ENCODE results near the gene IDUA. TPM values are rescaled to one million over a fixed set of nuclear protein-coding genes. Genes with fewer than 3 reads are reported as not detected.
"Not testable (repeated sequence)": the region's sequence is repeated elsewhere in the genome, so short reads cannot be mapped to it uniquely, and the experiment has no call there.

IDUA gene
- total RNA-seq, 1 donor from 2014 or later = 9.0 TPM

DNA sequence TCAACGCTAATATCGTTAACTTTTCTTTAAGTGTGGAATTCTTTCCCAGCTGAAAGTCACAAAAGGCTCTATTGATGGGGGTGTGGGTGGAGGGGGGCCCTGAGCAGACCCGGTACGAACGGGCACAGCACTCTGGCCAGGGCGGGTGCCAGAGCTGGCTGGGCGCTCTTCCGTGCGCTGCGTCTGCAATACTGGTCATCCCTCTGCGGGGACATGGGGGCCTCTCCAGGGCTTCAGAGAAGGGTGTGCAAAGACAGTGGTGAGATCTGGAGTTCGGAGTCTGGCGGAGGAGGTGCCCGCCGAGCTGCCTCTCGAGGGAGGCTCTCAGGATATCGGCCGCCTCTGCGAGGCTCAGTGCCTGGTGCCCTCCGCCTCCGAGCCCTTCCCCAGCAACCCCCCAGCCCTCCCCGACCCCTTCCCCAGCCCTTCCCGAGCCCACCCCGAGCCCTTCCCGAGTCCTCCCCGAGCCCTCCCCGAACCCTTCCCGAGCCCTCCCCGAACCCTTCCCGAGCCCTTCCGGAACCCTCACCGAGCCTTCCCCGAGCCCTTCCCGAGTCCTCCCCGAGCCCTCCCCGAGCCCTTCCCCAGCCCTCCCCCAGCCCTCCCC is 58.9 kb downstream of the IDUA start:
- Histone ChIP-seq H3K36me3 (no peaks in the 10 kb centered on the region), H3K9me3 (replicated peaks) (no peaks in the 10 kb centered on the region), H3K4me3 (no peak overlapping the region), H3K4me1 (peaks cover 25% of the 10 kb centered on the region), H3K27me3 (ENCODE audit: low read depth) (peaks cover 82% of the 10 kb centered on the region), H3K27ac (replicated peaks) (no peak overlapping the region)
- DNase-seq = no peak
- intact Hi-C loops (cut with micrococcal nuclease) = no loop called here
- TF ChIP-seq, protein P1, sequence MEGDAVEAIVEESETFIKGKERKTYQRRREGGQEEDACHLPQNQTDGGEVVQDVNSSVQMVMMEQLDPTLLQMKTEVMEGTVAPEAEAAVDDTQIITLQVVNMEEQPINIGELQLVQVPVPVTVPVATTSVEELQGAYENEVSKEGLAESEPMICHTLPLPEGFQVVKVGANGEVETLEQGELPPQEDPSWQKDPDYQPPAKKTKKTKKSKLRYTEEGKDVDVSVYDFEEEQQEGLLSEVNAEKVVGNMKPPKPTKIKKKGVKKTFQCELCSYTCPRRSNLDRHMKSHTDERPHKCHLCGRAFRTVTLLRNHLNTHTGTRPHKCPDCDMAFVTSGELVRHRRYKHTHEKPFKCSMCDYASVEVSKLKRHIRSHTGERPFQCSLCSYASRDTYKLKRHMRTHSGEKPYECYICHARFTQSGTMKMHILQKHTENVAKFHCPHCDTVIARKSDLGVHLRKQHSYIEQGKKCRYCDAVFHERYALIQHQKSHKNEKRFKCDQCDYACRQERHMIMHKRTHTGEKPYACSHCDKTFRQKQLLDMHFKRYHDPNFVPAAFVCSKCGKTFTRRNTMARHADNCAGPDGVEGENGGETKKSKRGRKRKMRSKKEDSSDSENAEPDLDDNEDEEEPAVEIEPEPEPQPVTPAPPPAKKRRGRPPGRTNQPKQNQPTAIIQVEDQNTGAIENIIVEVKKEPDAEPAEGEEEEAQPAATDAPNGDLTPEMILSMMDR (IDR thresholded peaks at IDR 0.05; ENCODE audit: borderline replicate concordance) = no peak

DNA sequence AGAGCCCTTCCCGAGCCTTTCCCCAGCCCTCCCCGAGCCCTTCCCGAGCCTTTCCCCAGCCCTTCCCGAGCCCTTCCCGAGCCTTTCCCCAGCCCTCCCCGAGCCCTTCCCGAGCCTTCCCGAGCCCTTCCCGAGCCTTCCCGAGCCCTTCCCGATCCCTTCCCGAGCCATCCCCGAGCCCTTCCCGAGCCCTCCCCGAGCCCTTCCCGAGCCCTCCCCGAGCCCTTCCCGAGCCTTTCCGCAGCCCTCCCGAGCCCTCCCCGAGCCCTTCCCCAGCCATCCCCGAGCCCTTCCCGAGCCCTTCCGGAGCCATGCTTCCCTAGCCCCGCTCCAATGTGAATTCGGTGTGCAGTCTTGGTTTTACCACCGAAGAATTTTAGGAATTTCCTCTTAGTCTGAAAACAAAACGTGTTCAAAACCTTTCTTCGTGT is 59.8 kb downstream of the IDUA start:
- H3K27me3 ChIP-seq (ENCODE audit: low read depth) = peaks cover 81% of the 10 kb centered on the region
- peak overlapping the region; percentile 54 for H3K27ac ChIP-seq (replicated peaks)
- peaks cover 21% of the 10 kb centered on the region for H3K4me1 ChIP-seq
- intact Hi-C loops (cut with micrococcal nuclease); H3K9me3 ChIP-seq (replicated peaks); H3K36me3 ChIP-seq: not testable (repeated sequence)
- H3K4me3 ChIP-seq = peak overlapping the region; percentile 38
- peak; percentile 60 for DNase-seq

DNA sequence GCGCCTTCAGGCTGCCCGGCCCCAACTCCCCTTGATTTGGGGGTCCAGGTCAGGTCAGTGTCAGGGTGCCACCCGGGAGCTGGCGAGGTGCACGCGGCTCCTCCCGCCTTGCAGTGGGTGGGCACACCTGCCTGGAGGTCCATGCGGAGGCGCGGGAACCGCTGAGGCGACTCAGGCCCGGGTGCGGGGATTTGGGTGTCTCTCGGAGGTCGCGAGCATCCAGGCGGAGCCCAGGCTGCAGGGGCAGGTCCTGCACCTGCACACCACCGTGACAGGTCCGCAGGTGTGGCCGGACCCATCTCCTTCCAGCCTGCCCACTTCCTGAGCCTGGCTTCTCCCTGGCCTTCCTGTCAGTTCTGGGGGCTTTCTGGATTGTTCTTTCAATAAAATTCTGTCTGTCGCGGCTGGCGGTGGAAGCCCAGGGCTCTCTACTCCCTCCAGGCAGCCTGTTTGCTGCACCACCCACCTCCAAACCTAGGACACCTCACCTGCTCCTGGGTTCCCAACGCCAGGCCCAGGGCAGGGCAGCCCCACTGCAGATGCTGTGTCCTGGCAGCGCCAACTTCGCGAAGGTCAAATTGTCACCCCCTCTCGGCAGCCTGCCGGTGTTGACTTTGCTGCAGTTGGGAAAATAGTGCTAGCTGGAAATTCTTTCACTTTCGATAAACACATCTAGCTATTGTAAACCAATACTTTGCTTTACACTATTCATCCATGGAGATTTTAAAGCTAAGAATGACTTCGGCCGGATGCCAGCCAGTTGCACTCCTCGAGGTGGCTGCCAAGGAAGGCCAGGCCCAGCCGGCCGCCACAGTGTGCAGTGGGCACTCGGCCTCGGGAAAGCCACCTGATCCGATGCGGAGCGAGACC is 60.5 kb downstream of the IDUA start:
- intact Hi-C loops (cut with micrococcal nuclease) = no loop called here
- peaks cover 17% of the 10 kb centered on the region for H3K4me1 ChIP-seq
- peak overlapping the region; percentile 38 for H3K4me3 ChIP-seq
- no peaks in the 10 kb centered on the region for H3K9me3 ChIP-seq (replicated peaks)
- TF ChIP-seq, protein P1 (IDR thresholded peaks at IDR 0.05; ENCODE audit: borderline replicate concordance) = no peak
- peaks cover 83% of the 10 kb centered on the region for H3K27me3 ChIP-seq (ENCODE audit: low read depth)
- peak; percentile 14 for DNase-seq
- peak overlapping the region; percentile 54 for H3K27ac ChIP-seq (replicated peaks)
- no peaks in the 10 kb centered on the region for H3K36me3 ChIP-seq

DNA sequence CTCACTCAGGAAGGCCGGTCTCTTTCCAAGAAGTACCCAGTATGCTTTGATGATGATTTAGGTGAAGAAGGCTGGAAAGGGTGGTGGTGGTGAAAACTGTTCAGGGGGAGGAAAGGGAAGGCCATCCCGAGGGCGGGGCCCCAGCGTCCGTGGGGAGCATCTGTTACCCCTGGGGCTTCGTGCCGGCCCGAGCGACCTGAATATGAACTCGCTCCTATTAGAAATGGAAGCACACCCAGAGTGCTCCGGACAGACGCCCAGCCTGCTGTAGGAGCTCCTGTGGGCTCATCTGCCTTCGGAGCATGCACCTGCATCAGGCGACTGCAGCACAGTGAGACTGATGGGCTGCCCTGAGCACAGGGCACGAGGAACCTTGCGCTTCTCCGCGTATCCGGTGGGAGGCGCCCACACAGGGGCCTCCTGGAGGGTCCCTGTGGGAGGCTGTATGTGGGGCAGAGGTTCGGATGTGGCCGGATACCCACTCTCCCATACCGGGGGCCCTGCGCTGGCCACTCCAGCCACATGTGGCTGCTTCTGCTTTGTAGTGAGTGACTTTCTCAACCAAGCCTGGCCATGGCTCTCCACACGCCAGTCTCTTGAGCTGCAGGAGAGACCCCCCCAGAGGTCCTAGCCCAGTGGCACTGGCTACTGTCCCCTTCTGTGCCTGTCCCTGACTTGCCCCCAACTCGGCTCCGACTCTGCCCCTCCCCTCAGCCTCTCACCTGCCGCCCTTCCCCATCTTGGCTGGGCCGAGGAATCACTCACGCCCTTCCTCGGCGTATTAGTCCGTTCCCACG is 61.3 kb downstream of the IDUA start:
- no peaks in the 10 kb centered on the region for H3K9me3 ChIP-seq (replicated peaks)
- peak; percentile 15 for DNase-seq
- no peak overlapping the region for H3K27ac ChIP-seq (replicated peaks)
- peaks cover 19% of the 10 kb centered on the region for H3K4me1 ChIP-seq
- TF ChIP-seq, protein P1 (IDR thresholded peaks at IDR 0.05; ENCODE audit: borderline replicate concordance) = no peak
- intact Hi-C loops (cut with micrococcal nuclease) = no loop called here
- peaks cover 89% of the 10 kb centered on the region for H3K27me3 ChIP-seq (ENCODE audit: low read depth)
- no peaks in the 10 kb centered on the region for H3K36me3 ChIP-seq
- no peak overlapping the region for H3K4me3 ChIP-seq

DNA sequence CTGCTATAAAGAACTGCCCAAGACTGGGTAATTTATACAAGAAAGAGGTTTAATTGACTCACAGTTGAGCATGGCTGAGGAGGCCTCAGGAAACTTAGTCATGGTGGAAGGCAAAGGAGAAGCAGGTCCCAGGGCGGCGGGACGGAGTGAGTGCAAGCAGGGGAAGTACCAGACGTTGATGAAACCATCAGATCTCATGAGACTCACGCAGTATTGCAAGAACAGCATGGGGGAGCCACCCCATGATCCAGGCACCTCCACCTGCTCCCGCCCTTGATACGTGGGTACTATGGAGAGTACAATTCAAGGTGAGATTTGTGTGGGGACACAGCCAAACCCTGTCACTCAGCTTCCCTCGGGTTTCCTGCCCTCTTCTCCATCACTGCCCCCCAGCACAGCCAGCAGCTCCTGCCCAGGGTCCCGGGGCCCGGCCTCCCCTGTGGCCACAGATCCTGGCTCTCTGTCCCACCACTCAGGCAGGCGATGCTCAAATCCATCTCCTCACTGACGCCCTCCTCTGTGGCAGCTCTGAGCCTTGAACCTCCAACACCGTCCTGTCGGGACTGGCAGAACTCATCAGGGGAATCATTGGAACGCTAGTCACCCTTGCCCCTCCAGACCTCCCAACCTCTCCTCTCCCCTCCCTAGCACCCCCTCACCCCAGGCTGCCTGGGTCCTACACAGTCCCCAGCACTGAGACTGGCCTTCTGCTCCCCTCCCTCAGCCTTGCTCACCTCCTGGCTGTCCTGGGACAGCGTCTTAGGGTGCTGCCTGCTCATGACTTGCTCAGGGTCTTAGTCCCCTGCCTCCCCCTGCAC is 62.1 kb downstream of the IDUA start:
- Histone ChIP-seq H3K27ac (replicated peaks) (no peak overlapping the region), H3K9me3 (replicated peaks) (no peaks in the 10 kb centered on the region), H3K4me3 (no peak overlapping the region), H3K27me3 (ENCODE audit: low read depth) (peaks cover 84% of the 10 kb centered on the region), H3K36me3 (no peaks in the 10 kb centered on the region), H3K4me1 (peaks cover 16% of the 10 kb centered on the region)
- intact Hi-C loops (cut with micrococcal nuclease) = no loop called here
- DNase-seq = peak; percentile 9
- TF ChIP-seq, protein P1 (IDR thresholded peaks at IDR 0.05; ENCODE audit: borderline replicate concordance) = no peak
